B cell (primary cell): ENCODE data around the gene SDHAF4.

Experiments used
- CTCF ChIP-seq: fragments of 200-600 bp; IDR thresholded peaks from one replicate; pipeline ENCODE4 v1.8.0; 2022; ENCODE audit warnings: antibody characterized with exemption, mild to moderate bottlenecking
- EZH2 ChIP-seq: IDR thresholded peaks from 2 replicates; pipeline ENCODE4 v1.6.1; 2012; ENCODE audit warnings: borderline replicate concordance, low read depth, mild to moderate bottlenecking, moderate library complexity, low read length; ENCODE audit not compliant: insufficient read depth, poor library complexity, severe bottlenecking

- TF ChIP-seq EZH2 = no peak
- TF ChIP-seq CTCF = no peak
Measured at GRCh38 chr6:70551566-70551965, 15.2 kb upstream of the SDHAF4 start.
